Ammon's horn (tissue), 1 donor: Measurements from ENCODE around the gene WDR64.
"Not testable (repeated sequence)": the region's sequence is repeated elsewhere in the genome, so short reads cannot be mapped to it uniquely, and the experiment has no call there.

ENCODE experiments used
- DNase-seq: peaks from one replicate; pipeline ENCODE4 v3.0.0-alpha.2; 2016; ENCODE audit warnings: low spot score

The WDR64 gene

DNA sequence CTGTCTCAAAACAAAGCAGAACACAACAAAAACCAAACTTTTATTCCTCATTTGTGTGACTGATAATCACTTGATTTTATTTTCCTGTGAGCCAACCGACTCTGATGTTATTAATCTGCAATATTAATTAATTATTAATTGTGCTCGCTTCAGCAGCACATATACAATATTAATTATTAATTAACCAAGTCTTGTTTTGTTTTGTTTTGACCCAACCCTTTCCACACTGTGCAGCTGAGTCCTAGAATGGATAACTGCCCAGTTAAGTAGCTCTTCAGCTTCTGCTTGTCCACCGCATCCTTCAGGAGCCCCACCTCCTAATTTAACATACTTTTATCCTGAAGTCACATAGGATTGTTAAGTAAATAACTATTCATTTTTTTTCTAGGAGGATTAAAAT is 148.6 kb downstream of the WDR64 start:
- no peak for DNase-seq

DNA sequence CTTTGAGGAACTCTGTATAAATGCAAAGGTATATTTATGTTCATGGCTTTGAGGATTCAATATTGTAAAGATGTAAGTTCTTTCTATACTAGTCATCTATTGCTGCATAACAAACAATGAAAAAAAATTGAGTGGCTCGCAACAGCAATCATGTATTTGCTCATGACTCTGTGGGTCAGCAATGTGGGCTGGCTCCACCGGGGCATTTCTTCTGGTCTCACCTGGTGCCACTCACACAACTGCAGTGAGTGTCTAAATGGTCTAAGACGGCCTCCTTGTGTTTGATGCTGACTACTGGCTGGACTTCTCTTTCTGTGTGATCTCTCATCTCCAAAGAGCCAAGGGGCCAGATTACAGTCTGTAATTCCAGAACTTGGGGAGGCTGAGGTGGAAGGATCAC is 150.8 kb downstream of the WDR64 start:
- no peak for DNase-seq

DNA sequence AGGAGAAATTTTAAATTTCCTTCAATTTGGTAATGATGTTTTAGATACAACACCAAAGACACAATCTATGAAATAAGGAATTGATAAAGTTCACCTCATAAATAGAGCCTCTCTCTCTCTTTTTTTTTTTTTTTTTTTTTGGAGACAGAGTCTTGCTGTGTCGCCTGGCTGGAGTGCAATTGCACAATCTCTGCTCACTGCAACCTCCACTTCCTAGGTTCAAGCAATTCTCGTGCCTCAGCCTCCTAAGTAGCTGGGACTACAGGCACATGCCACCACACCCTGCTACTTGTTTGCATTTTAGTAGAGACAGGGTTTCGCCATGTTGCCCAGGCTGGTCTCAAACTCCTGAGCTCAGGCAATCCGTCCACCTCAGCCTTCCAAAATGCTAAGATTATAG is 152.6 kb downstream of the WDR64 start:
- DNase-seq: not testable (repeated sequence)

DNA sequence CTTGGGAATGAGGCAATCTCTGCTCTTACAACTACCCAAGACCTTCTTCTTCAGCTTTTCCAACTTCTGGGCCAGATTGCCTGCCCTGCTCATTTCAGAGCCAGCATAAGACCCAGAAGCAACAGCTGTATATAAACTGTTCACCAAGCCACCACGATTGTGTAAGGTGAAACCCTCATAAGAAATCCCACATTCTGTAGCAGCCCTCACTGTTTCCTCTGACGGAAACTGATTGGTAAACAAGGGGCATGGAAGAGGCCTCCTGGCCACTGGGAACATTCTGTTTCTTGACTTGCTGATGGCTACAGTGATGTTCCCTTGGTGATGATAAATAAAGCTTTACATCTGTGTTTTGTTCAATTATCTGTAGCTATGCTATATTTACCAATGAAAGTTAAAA is 156.2 kb downstream of the WDR64 start:
- no peak for DNase-seq

DNA sequence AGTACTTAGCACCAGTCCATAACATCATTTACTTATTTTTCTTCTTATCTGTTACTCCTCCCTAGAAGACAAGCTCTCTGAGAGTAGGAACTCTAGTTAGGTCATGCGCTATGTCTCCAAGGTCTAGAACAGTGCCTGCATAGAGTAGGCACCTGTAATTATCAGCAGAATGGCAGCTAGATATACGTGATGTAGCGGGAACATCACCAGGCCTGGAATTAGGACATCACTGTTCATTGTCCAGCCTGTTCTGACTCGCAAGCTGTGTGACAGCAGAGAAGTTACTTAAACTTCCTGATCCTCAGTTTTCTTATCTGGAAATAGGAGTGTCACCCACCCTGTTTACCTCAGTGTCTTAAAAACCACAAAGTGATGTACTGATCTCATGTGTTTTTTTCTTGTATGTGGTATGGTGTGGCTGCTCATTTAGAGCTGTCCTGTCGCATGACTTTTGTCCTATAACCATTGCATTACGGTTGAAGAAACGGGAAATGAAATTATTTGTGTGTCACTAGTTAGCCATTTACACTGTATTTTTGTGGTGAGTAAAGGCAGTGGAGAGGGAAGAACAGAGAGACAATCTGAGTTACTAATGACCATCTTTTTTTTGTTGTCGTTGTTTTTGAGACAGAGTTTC is 158.8 kb downstream of the WDR64 start:
- DNase-seq: no peak

DNA sequence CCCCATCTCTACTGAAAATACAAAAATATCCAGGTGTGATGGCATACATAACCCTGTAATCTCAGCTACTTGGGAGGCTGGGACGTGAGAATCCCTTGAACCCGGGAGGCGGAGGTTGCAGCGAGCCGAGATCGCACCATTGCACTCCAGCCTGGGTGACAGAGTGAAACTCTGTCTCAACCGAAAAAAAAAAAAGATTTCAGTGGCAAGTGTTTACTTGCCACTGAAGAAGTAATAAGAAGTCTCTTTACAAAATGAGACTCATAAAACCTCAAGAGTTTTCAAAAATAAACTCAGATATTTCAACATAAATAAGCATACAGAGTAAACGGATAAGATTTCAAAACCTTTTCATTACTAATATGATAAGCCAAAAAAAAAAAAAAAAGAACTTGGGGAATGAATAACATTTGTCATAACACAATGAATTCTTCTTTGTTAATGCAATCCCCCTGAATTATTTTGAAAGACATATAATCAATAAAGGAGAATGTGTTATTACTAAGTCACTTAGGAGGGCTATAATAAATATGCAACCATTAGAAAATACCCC is 161.8 kb downstream of the WDR64 start:
- DNase-seq: no peak

DNA sequence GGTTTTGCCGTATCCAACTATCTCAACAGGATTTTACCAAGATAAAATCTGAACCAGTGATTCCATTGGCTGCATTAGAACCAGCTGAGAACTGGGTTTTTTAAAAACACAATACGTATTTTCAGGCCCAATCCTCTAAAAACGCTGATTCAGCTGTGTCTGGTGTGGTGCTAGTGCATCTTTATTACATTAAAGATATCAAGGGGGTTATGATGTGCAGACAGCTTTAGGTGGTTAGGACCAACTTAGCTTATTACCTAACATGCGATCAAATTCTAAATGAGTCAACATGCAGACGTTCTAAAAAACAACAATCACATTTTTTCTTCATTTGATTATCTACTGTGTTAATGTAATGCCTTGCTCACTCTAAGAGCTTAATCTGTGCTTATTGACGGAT is 163.9 kb downstream of the WDR64 start:
- DNase-seq: no peak

DNA sequence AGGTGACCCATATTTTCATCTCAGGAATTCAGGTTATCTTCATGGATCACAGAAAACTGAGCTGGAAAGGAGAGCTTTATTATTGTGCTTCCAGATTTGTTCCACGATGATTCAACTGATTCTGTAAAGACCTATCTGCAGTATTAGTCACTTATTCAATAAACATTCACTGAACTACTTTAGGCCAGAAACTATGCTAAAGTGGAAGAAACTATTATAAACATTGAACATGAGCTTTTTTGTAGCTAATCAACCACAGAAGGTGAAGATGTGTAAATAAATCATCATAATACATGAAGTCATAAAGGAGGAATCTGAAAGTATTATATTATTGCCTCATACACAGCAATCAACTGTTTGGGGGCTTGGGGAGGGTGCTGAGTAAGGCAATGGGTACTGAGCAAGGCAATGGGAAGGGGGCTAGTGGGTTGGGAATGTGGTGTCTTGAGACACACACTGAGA is 165.3 kb downstream of the WDR64 start:
- no peak for DNase-seq

DNA sequence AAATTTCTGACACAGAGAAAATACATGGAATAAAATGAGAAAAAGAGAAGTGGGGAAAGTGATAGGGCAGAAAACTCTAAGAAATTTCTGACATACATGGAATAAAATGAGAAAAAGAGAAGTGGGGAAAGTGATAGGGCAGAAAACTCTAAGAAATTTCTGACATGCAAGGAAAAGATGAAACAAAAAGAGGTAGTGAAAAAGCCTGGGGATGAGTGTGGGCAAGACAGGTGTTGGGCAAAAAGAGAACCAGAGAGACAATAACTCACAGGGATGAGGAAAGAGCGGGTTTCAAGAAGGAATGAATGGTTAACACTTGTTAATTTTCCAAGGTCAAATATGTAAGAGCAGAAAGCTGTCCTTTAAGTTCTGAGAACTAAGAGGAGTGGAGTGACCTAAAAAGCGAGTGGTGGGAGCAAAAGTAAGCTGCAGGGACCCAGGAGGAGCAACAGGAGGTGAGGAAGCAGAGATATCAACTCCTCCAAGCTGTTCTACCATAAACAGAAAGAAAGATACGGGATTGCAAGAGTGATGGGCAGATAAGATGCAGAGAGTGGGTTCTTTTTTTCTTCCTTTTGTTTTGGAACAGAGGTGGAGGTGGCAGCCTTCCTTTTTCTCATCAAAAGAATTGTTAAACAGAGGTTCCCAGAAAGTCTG is 166.0 kb downstream of the WDR64 start:
- no peak for DNase-seq

DNA sequence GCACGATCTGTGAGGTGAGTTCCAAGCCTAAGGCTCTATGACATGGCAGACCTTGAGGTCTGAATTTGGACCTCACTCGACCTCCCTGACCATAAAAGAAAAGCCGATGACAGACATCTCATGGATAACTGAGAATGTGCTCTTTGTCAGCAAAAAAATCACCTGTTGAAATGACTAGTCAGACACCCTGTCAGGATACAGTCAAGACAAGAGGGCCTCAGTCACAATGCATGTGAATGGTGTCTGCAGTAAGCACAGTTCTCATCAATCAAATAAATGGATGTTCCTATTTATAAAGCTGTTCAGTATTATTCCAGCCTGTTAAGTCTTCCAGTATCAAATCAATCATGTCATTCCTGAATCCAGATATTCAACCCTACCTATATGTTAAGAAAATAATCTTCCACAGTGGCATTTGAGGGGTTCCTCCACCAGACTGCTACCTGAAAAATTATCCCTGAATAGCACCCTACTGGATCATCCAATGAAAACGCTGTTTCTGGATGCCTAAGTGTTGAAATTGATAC is 167.3 kb downstream of the WDR64 start:
- no peak for DNase-seq

DNA sequence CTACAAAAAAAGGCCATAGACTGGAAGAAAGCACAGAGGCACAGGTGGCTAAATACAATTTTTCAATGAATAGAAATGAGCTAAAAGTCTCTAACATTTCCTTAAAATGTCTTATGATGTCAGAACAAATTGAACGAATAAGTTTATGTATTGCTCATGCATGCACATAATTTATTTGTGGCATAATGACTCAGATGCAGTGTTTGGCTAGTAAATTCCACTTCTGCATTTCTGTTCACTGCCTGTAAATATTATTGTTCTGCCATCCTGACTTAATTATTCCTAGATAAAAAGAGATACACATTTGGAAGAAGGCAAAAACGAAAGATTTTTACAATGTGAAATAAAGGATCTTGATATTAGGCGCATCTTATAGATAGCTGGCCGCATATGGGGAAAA is 169.3 kb downstream of the WDR64 start:
- DNase-seq: no peak

DNA sequence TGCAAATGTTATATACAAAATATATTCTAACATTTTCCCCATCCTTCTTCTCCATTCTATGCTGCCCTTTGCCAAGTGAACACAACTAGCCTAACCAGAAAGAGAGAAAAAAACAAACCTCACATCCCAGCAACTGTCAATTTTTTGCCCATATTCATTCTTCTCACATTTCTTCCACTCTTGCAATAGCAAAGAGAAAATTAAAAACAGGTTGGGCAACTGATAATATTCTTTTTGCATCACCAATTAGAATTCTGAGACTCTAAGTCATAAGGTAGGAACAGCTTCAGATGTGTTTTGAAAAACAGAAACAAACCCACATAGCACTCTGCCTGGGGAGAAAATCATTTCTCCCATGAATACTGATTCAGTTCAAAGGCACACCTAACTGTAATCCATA is 170.8 kb downstream of the WDR64 start:
- no peak for DNase-seq

DNA sequence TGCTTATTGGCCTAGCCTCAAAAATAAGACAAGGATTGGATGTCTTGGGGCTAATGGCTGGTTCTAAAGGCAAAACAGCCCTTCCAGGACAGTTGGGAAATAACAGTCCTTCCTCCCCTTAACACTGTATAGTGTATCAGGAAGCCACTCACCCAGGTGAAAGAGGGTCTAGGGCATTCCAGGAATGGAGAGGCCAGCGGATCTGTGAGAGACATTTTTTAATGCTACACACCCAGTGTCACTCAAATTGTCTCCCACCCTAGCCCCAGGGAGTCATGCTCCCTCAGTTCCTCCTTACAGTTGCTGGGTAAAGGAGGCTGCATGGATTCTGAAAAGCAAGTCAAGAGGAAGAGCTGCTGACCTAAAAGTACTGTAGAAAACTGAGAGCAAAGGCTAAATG is 171.8 kb downstream of the WDR64 start:
- DNase-seq: no peak

DNA sequence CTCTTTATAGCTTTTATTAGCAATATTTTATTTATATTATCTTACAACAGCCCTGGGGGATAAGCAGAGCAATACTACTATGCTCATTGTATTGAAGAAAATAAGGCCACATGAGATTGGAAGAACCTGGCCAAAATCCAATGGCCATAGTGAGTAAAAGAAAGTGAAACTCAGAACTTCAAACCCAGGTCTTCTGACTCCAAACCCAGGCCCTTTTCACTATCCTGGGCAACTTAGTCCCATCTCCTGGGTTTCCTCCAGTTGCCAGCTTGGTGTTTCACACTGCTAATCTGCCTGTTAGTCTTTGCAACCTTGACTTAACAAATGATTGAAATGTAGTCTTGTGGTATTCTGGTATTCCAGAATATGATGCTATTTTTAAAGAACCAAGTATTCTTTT is 173.5 kb downstream of the WDR64 start:
- DNase-seq: no peak

DNA sequence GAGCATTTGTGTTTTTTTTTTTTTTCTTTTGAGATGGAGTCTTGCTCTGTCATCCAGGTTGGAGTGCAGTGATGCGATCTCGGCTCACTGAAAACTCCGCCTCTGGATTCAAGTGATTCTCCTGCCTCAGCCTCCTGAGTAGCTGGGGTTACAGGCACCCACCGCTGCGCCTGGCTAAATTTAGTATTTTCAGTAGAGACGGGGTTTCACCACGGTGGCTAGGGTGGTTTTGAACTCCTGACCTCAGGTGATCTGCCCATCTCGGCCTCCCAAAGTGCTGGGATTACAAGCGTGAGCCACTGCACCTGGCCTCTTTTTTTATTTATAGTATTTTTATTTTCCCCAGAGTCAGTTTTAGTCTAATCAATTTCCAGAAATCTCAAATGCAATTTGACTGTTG is 174.5 kb downstream of the WDR64 start:
- DNase-seq: not testable (repeated sequence)

DNA sequence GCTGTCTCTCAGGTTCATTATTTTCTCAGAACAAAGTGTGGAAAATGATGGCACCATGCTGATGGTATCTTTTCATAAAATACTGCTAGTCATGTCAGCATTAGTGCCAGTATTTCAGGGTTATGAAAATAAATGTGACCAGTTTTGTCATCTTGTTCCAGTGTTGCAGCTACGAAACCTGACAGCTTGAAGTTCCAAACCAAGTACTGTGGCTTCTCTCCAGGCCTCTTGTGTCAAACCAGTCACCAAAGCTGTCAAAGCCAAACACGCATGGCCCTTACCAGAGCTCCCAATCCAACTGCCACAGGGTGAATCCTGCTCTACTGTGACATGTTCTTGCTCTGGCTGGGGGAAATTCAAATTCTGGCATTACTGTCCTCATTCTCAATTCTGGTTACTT is 175.2 kb downstream of the WDR64 start:
- DNase-seq: no peak

DNA sequence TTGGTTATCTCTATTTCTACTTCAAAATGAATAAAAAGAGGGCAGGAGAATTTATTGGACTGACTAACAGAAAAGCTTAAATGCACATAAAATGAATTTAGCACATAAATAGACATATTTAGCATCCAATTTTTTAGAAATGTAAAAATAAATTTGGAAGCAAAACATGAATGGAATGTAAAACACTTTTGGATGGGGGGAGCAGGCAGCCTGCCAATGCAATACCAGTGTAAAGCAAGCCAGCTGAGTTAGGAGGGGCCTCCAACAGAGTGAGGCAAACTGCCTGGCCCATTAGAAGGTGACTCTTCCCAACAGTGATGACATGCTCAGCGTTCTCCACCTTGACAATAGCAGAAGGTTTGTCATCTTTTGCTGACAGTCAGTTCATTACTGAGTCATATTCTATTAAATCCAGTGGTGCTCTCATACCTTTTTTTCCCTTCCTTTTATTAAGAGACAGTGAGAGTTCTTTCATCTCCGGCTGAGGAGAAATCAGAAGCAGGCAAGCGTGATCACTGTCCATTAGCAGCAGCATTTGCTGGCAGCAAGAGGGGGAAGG is 176.5 kb downstream of the WDR64 start:
- no peak for DNase-seq

DNA sequence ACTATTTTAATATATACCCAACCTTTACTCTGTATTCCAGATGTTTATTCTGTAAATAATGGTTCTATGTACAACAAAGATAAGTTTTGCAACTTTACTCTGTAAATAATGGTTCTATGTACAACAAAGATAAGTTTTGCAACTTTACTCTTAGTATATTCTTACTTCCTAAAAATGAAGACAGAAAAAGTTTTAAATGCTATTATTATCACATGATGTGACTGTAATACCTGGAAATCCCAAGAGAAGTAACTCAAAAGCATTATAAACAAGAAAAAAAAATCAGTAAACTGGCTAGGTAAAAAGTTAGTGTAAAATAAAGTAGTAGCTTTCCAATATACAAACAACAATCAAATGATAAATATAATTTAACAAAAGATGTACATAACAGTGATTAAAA is 177.4 kb downstream of the WDR64 start:
- DNase-seq: no peak

DNA sequence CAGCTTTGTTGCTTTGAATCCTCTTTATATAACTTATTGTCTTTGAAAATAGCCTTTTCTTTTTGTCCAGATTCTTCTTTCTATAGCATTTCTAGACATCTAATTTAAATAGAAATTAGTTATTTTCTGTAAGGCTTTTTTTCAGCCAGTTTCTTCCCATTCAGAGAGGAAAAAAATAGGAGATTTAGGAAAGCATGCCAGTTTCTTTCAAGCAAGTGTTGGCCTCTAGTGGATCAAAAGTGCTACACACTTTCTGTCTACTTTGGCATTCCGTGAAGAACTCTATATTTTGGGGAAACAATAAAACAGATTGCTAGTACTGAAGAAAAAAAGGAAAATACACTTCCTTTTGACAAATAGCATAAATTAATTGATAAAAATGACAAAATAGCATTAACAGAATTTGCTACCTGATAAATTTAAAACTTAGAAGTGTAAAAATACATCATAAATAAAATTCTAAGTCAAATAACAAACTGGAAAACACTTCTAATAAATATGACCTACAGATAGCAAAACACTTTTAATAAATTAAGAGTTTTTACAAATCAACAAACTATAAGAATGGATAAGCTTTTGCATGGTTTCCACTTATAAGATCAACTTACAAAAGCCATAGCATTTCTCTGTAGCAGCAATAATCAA is 182.8 kb downstream of the WDR64 start:
- DNase-seq: peak; percentile 54

DNA sequence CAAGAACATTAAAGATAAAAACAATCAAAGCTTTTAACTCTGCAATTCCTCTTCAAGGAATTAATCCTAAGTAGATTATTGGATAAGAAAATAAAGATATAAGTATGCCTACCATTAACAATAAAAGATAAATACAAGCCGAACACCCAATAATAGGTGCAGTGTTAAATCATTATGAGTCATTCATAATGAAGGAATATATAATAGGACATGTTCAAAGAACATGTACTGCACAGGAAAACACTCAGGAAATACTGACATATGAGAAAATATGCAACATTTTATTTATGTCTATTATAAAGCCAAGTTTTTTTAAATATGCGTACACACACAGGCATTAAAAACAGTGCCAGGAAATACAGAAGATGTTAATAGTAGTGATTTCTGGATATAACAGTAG is 184.9 kb downstream of the WDR64 start:
- no peak for DNase-seq

DNA sequence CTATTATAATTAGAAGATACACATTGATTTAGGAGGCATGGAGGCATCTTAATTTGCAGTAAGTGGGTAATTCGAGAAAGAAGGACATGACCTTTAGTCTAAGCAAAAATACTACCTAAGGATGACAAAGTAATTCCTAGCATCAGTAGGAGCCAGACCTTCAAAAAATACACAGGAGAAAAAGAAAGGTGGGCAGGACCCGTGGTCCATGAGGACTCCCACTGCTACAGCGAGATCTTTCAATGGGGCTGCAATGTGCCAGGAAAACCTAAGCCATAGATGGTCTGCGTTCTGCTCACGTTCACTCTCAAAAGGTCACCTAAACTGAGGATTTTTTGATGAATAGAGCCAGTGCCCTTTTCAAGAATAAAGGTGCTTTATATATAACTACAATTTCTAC is 185.3 kb downstream of the WDR64 start:
- DNase-seq: no peak

DNA sequence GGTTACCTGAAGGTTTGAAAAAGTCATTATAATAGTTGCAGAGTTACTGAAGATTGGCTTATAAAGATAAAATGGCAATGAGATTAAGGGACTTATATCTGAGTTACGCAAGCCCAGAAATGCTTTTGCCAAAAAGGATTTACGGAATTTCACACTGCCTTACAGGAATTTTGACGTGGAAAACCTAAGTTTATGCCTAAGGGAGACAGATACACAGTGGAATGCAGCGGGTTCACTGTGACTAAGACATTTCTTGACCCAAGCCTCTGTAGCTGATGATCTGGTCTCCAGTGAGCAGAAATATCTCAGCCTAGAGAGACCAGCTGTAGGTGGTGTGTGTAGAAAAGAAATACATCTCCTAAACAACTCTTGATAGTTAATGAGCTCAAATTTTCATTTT is 185.8 kb downstream of the WDR64 start:
- DNase-seq: no peak

DNA sequence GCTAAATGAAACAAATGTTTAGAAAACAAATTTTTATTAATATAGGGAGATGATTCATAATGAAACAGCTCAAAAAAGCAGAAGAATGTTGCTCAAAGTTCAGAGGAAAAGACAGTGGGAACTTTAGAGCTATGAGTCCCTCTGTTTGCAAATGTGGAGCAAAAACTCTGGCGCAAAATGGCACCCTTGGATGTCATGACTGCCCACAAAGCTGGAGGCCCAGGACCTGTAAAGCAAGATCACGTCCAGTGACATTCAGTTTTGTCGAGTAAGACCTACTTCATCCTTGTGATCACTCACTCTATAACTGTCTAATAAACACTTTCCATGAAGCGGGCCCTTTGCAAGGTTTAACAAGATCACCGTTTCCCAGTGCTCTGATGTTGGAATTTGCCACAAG is 186.8 kb downstream of the WDR64 start:
- no peak for DNase-seq
